T-helper 2 cell treated with Interferon-gamma antibody and Interleukin-4, amounts not matched to agents 5 μg/mL and 100 μg/mL, for 36 hours (primary cell): ENCODE measurements around the gene TF.
"Not testable (repeated sequence)": the region's sequence is repeated elsewhere in the genome, so short reads cannot be mapped to it uniquely, and the experiment has no call there.

Experiments
- DNase-seq: peaks from one replicate; pipeline ENCODE4 v3.0.0; 2021; ENCODE audit warnings: low spot score
- H3K27ac Mint-ChIP-seq: one replicate; pipeline ENCODE4 v1.8.0; 2021; ENCODE audit warnings: mild to moderate bottlenecking, mixed read lengths
- H3K27me3 Mint-ChIP-seq: one replicate; pipeline ENCODE4 v1.8.0; 2021; ENCODE audit warnings: low read depth, mixed read lengths
- H3K36me3 Mint-ChIP-seq: one replicate; pipeline ENCODE4 v1.8.0; 2021; ENCODE audit warnings: low read depth, mixed read lengths
- H3K4me1 Mint-ChIP-seq: one replicate; pipeline ENCODE4 v1.8.0; 2021; ENCODE audit warnings: low read depth, mixed read lengths
- H3K4me3 Mint-ChIP-seq: one replicate; pipeline ENCODE4 v1.8.0; 2022; ENCODE audit warnings: mild to moderate bottlenecking, moderate library complexity, mixed read lengths
- H3K9me3 Mint-ChIP-seq: one replicate; pipeline ENCODE4 v1.8.0; 2021; ENCODE audit warnings: mixed read lengths

The TF gene

GRCh38 chr3:133765256-133765655 lies 19.1 kb downstream of the TF start:
- Mint-ChIP-seq H3K4me1 (no peaks in the 10 kb centered on the region), H3K27me3 (peaks cover 8% of the 10 kb centered on the region)

GRCh38 chr3:133767607-133768006 lies 21.4 kb downstream of the TF start:
- H3K4me1 Mint-ChIP-seq, result no peaks in the 10 kb centered on the region

More at GRCh38 chr3:133765256-133765655, 19.1 kb downstream of the TF start:
- no peak overlapping the region for H3K27ac Mint-ChIP-seq
- no peaks in the 10 kb centered on the region for H3K9me3 Mint-ChIP-seq
- no peak overlapping the region for H3K4me3 Mint-ChIP-seq
- DNase-seq, result no peak
- no peaks in the 10 kb centered on the region for H3K36me3 Mint-ChIP-seq

GRCh38 chr3:133769536-133769935 lies 23.3 kb downstream of the TF start:
- Mint-ChIP-seq H3K27me3 (peaks cover 5% of the 10 kb centered on the region), H3K4me1 (no peaks in the 10 kb centered on the region), H3K36me3 (no peaks in the 10 kb centered on the region), H3K9me3 (no peaks in the 10 kb centered on the region), H3K4me3 (no peak overlapping the region), H3K27ac (no peak overlapping the region)
- DNase-seq, result no peak

More at GRCh38 chr3:133767607-133768006, 21.4 kb downstream of the TF start:
- Mint-ChIP-seq H3K27ac (no peak overlapping the region), H3K36me3 (no peaks in the 10 kb centered on the region), H3K27me3 (peaks cover 8% of the 10 kb centered on the region), H3K4me3 (no peak overlapping the region), H3K9me3 (no peaks in the 10 kb centered on the region)
- DNase-seq, result no peak

GRCh38 chr3:133773732-133774131 lies 27.5 kb downstream of the TF start:
- Mint-ChIP-seq H3K4me3 (no peak overlapping the region), H3K27me3 (peaks cover 2% of the 10 kb centered on the region), H3K36me3 (no peaks in the 10 kb centered on the region), H3K27ac (no peak overlapping the region), H3K9me3 (no peaks in the 10 kb centered on the region), H3K4me1 (no peaks in the 10 kb centered on the region)
- no peak for DNase-seq

- Mint-ChIP-seq H3K27me3 (peaks cover 10% of the 10 kb centered on the region), H3K36me3 (no peaks in the 10 kb centered on the region), H3K4me3 (no peak overlapping the region), H3K4me1 (no peaks in the 10 kb centered on the region), H3K27ac (no peak overlapping the region), H3K9me3 (no peaks in the 10 kb centered on the region)
- DNase-seq, result no peak
These were observed 29.1 kb downstream of the TF start for GRCh38 chr3:133775309-133775708.

GRCh38 chr3:133775835-133776234 lies 29.6 kb downstream of the TF start:
- no peak for DNase-seq
- H3K27ac Mint-ChIP-seq, result no peak overlapping the region
- H3K27me3 Mint-ChIP-seq, result peaks cover 10% of the 10 kb centered on the region
- no peaks in the 10 kb centered on the region for H3K36me3 Mint-ChIP-seq
- no peak overlapping the region for H3K4me3 Mint-ChIP-seq
- no peaks in the 10 kb centered on the region for H3K4me1 Mint-ChIP-seq
- H3K9me3 Mint-ChIP-seq, result no peaks in the 10 kb centered on the region

GRCh38 chr3:133776794-133777438 lies 30.7 kb downstream of the TF start:
- H3K27ac Mint-ChIP-seq, result no peak overlapping the region
- no peak overlapping the region for H3K4me3 Mint-ChIP-seq
- peaks cover 10% of the 10 kb centered on the region for H3K27me3 Mint-ChIP-seq

GRCh38 chr3:133777807-133778568 lies 31.8 kb downstream of the TF start:
- Mint-ChIP-seq H3K4me1 (no peaks in the 10 kb centered on the region), H3K36me3 (no peaks in the 10 kb centered on the region), H3K27me3 (peaks cover 19% of the 10 kb centered on the region), H3K4me3 (no peak overlapping the region), H3K9me3 (no peaks in the 10 kb centered on the region), H3K27ac (no peak overlapping the region)
- no peak for DNase-seq

More at GRCh38 chr3:133776794-133777438, 30.7 kb downstream of the TF start:
- Mint-ChIP-seq H3K9me3 (no peaks in the 10 kb centered on the region), H3K36me3 (no peaks in the 10 kb centered on the region), H3K4me1 (no peaks in the 10 kb centered on the region)
- DNase-seq, result no peak

GRCh38 chr3:133779626-133780203 lies 33.5 kb downstream of the TF start:
- Mint-ChIP-seq H3K36me3 (no peaks in the 10 kb centered on the region), H3K4me3 (no peak overlapping the region)

GRCh38 chr3:133780756-133781155 lies 34.6 kb downstream of the TF start:
- H3K36me3 Mint-ChIP-seq, H3K4me3 Mint-ChIP-seq, H3K4me1 Mint-ChIP-seq, DNase-seq, H3K27ac Mint-ChIP-seq, H3K9me3 Mint-ChIP-seq: not testable (repeated sequence)
- H3K27me3 Mint-ChIP-seq, result peaks cover 24% of the 10 kb centered on the region

More at GRCh38 chr3:133779626-133780203, 33.5 kb downstream of the TF start:
- DNase-seq, result no peak
- H3K27me3 Mint-ChIP-seq, result peaks cover 24% of the 10 kb centered on the region
- H3K9me3 Mint-ChIP-seq, result no peaks in the 10 kb centered on the region
- no peaks in the 10 kb centered on the region for H3K4me1 Mint-ChIP-seq
- H3K27ac Mint-ChIP-seq, result no peak overlapping the region

GRCh38 chr3:133781570-133781969 lies 35.4 kb downstream of the TF start:
- Mint-ChIP-seq H3K27ac (no peak overlapping the region), H3K4me1 (no peaks in the 10 kb centered on the region), H3K4me3 (no peak overlapping the region), H3K27me3 (peaks cover 28% of the 10 kb centered on the region), H3K9me3 (no peaks in the 10 kb centered on the region), H3K36me3 (no peaks in the 10 kb centered on the region)
- DNase-seq, result no peak

GRCh38 chr3:133782454-133782853 lies 36.3 kb downstream of the TF start:
- no peak overlapping the region for H3K27ac Mint-ChIP-seq
- no peak overlapping the region for H3K4me3 Mint-ChIP-seq
- no peaks in the 10 kb centered on the region for H3K36me3 Mint-ChIP-seq
- DNase-seq, result no peak
- no peaks in the 10 kb centered on the region for H3K4me1 Mint-ChIP-seq
- peaks cover 32% of the 10 kb centered on the region for H3K27me3 Mint-ChIP-seq
- H3K9me3 Mint-ChIP-seq, result no peaks in the 10 kb centered on the region

GRCh38 chr3:133783762-133784161 lies 37.6 kb downstream of the TF start:
- no peak overlapping the region for H3K4me3 Mint-ChIP-seq
- H3K4me1 Mint-ChIP-seq, result no peaks in the 10 kb centered on the region
- no peak overlapping the region for H3K27ac Mint-ChIP-seq
- H3K9me3 Mint-ChIP-seq, result no peaks in the 10 kb centered on the region
- peaks cover 31% of the 10 kb centered on the region for H3K27me3 Mint-ChIP-seq
- DNase-seq, result no peak
- H3K36me3 Mint-ChIP-seq, result no peaks in the 10 kb centered on the region

GRCh38 chr3:133788024-133788423 lies 41.8 kb downstream of the TF start:
- Mint-ChIP-seq H3K27me3 (peaks cover 15% of the 10 kb centered on the region), H3K4me1 (no peaks in the 10 kb centered on the region), H3K9me3 (peaks cover 24% of the 10 kb centered on the region), H3K4me3 (no peak overlapping the region), H3K27ac (no peak overlapping the region), H3K36me3 (no peaks in the 10 kb centered on the region)
- no peak for DNase-seq
